ENCODE data around the gene AMH. TPM values are rescaled to one million over a fixed set of nuclear protein-coding genes. Genes with fewer than 3 reads are reported as not detected.

Gene AMH
- total and polyA plus RNA-seq, 11 donors: 0.10 to 1.1 (median 0.57) TPM; not detected in 4

GRCh38 chr19:2242816-2243215, 6.3 kb upstream of the AMH start:
- ATAC-seq: no peak
- 81 to 91% (median 89%) methylated on average over 8 of the region's 8 CpGs for WGBS, 4 donors
- H3K36me3 ChIP-seq: peaks cover 4 to 54% (median 47%) of the 10 kb centered on the region in 9 donors
- no peak overlapping the region for H3K4me3 ChIP-seq
- H3K27ac ChIP-seq: no peak overlapping the region
- no peaks in the 10 kb centered on the region for H3K9me3 ChIP-seq
- H3K27me3 ChIP-seq: no peaks in the 10 kb centered on the region
- peaks cover 10 to 68% (median 51%) of the 10 kb centered on the region in 12 donors for H3K4me1 ChIP-seq
- intact Hi-C loops (cut with DNase I): no loop called here
- TF ChIP-seq POLR2A (IDR thresholded peaks at IDR 0.05): no peak
- TF ChIP-seq CTCF (IDR thresholded peaks at IDR 0.05): no peak
- no peak for DNase-seq

- H3K27ac ChIP-seq: no peak overlapping the region
- no peaks in the 10 kb centered on the region for H3K27me3 ChIP-seq
- H3K4me3 ChIP-seq: no peak overlapping the region
- no peaks in the 10 kb centered on the region for H3K9me3 ChIP-seq
- DNase-seq: no peak
- H3K4me1 ChIP-seq: peaks cover 6 to 62% (median 44%) of the 10 kb centered on the region in 12 donors
- TF ChIP-seq POLR2A (IDR thresholded peaks at IDR 0.05) (no peak), CTCF (IDR thresholded peaks at IDR 0.05) (no peak)
- intact Hi-C loops (cut with DNase I): no loop called here
- ATAC-seq: no peak
- H3K36me3 ChIP-seq: peaks cover 4 to 54% (median 48%) of the 10 kb centered on the region in 9 donors
- WGBS, 4 donors: 81 to 84% (median 84%) methylated on average over 18 to 32 of the region's 32 CpGs
Observed at GRCh38 chr19:2243274-2244124, 5.6 kb upstream of the AMH start.

- H3K36me3 ChIP-seq: peaks cover 4 to 58% (median 48%) of the 10 kb centered on the region in 9 donors
- ATAC-seq: no peak
Observed at GRCh38 chr19:2244125-2244411, 5.1 kb upstream of the AMH start.

More at GRCh38 chr19:2244125-2244411, 5.1 kb upstream of the AMH start:
- Histone ChIP-seq H3K27ac (no peak overlapping the region), H3K27me3 (peaks cover 0 to under 1% (median 0%) of the 10 kb centered on the region in 9 donors), H3K4me1 (peaks cover 6 to 56% (median 39%) of the 10 kb centered on the region in 12 donors), H3K9me3 (no peaks in the 10 kb centered on the region), H3K4me3 (no peak overlapping the region)
- WGBS, 4 donors: 91 to 96% (median 93%) methylated on average over 10 to 12 of the region's 12 CpGs
- no peak for DNase-seq
- intact Hi-C loops (cut with DNase I): no loop called here
- TF ChIP-seq CTCF (IDR thresholded peaks at IDR 0.05): no peak
- TF ChIP-seq POLR2A (IDR thresholded peaks at IDR 0.05): no peak
